Endothelial cell of umbilical vein (primary cell): ENCODE measurements around the gene TNS1.

Source experiments
- CTCF ChIP-seq, 2 donors: IDR thresholded peaks; 1 replicate in 1 of 2; 2 replicates in 1 of 2; pipeline ENCODE4 v1.5.1; 2011; ENCODE audit warnings: low read length in 2 of 2, mild to moderate bottlenecking in 2 of 2, moderate library complexity in 2 of 2, control low read depth in 1 of 2, inconsistent platforms in 1 of 2, low read depth in 1 of 2; ENCODE audit not compliant: insufficient read depth in 1 of 2; ENCODE audit errors: extremely low read depth in 1 of 2
- EZH2 ChIP-seq: IDR thresholded peaks from 2 replicates; pipeline ENCODE4 v1.6.1; 2012; ENCODE audit warnings: borderline replicate concordance, low read depth, mild to moderate bottlenecking, moderate library complexity, low read length, inconsistent platforms; ENCODE audit not compliant: severe bottlenecking
- GATA2 ChIP-seq: IDR thresholded peaks from 2 replicates; pipeline ENCODE4 v1.7.0; 2011; ENCODE audit warnings: low read depth, mild to moderate bottlenecking, moderate library complexity, mixed read lengths, low read length; ENCODE audit not compliant: insufficient read length, insufficient read depth
- JUN ChIP-seq: IDR thresholded peaks from 2 replicates; pipeline ENCODE4 v1.6.1; 2011; ENCODE audit warnings: borderline replicate concordance, low read depth; ENCODE audit not compliant: insufficient read length, insufficient read depth
- MAX ChIP-seq: IDR thresholded peaks from 2 replicates; pipeline ENCODE4 v1.6.1; 2011; ENCODE audit not compliant: insufficient read depth, insufficient read length
- POLR2A ChIP-seq: IDR thresholded peaks from 2 replicates; pipeline ENCODE4 v1.6.1; 2012; ENCODE audit warnings: low read depth, mild to moderate bottlenecking, control low read depth, low read length
- POLR2AphosphoS5 ChIP-seq: IDR thresholded peaks from 2 replicates; pipeline ENCODE4 v1.6.1; 2012; ENCODE audit warnings: low read depth, mild to moderate bottlenecking, control low read depth, low read length, moderate library complexity; ENCODE audit not compliant: insufficient read depth

- TF ChIP-seq POLR2A (no peak), JUN (no peak), POLR2AphosphoS5 (no peak), CTCF (IDR thresholded peaks at IDR 0.05; ENCODE audit: extremely low read depth in 1 of 2, insufficient read depth in 1 of 2, low read depth in 1 of 2, low read length in 2 of 2) (no peak), EZH2 (no peak), GATA2 (no peak), MAX (no peak)
These were observed 96.0 kb downstream of the TNS1 start for GRCh38 chr2:217906798-217907197.
